GM18870 (cell line): ENCODE measurements around the gene ELP6.

Experiments used
- ATAC-seq: cut with Tn5 transposase; IDR thresholded peaks from one replicate; pipeline ENCODE4 v1.9.1; 2021; ENCODE audit warnings: moderate library complexity; ENCODE audit not compliant: unreplicated experiment

The ELP6 gene, protein sequence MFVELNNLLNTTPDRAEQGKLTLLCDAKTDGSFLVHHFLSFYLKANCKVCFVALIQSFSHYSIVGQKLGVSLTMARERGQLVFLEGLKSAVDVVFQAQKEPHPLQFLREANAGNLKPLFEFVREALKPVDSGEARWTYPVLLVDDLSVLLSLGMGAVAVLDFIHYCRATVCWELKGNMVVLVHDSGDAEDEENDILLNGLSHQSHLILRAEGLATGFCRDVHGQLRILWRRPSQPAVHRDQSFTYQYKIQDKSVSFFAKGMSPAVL

DNA sequence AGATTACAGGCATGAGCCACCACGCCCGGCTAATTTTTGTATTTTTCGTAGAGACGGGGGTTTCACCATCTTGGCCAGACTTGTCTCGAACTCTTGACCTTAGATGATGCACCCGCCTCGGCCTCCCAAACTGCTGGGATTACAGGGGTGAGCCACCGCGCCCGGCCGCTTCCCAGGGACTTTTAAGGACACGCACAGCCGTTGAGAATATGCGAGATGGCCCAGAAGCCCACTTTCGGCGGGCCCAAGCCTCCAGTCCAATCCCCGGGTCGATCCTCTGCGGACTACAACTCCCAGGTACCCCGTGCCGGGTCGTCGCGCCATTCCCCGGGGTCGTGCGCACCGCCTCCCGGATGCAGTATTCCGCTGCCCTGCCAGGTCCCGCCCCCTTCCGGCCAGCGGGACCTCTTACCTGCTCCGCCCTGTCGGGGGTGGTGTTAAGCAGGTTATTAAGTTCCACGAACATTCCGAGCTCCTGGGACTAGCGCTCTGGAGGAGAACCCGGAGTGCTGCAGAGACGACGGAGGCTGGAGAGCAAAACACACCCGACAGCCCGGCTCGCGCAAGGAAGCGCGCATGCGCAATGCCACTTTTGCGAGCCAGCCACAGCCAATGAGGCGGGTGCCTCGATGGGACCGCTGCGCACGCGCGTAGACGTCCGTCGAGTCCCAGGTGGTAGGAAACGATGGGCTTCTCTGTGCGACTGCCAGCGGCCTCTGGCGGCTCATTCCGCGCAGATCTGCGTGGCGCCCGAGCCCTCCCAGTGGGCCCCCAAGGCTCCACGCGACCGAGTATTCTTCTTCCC is at the start of gene ELP6:
ELP6 (minus strand) TSS at position 588 of the 805 bp plus-strand sequence; CDS start at position 466, 122 bp downstream.
- ATAC-seq, result peak; percentile 78

- no peak for ATAC-seq
Measured at GRCh38 chr3:47556351-47556750, 42.8 kb upstream of the ELP6 start.

GRCh38 chr3:47554335-47554734 is 40.8 kb upstream of the ELP6 start:
- no peak for ATAC-seq

GRCh38 chr3:47553407-47553806 is 39.9 kb upstream of the ELP6 start:
- ATAC-seq, result no peak

- no peak for ATAC-seq
Measured at GRCh38 chr3:47542471-47543173, 29.1 kb upstream of the ELP6 start.

DNA sequence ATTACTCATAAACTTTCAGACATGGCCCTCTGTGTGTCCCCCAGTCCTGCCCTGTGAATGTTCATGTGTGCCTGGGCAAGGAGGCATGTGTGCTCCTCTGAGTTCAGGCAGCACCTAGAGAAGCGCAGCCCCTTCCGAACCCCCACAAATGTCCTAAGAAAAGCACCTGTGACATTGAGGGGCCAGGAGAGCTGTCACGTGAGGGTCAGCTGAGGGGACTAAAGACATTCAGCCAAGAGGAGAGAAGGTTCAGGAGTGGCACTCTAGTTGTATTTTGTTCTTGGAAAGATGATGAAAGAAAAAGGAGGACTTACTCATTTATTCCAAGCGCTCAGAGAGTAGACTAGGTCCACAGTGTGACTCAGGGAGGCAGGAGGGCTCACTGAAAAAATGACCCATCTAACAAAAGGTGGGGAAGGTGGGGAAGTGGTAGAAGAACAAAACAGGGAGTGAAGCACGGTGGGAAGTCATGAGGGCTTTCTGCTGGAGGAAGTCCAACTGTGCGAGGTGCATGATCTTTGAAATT is 28.1 kb upstream of the ELP6 start:
- ATAC-seq, result no peak

DNA sequence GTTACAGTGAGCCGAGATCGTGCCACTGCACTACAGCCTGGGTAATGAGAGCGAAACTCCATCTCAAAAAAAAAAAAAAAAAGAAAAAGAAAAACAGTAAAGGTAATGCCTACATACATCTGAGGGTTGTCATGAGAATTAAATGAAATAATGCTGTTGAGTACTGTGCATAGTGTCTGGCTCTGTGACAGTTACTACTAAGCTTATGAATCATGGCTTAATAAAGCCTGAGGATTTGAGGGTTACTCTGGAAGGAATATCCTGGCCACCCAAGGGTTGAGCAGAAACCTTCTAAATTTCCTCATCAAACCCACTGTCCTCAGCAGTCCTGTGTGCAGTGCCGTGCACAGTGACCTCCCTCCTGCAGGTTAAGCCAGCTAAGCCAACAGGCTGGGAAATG is 26.8 kb upstream of the ELP6 start:
- ATAC-seq, result no peak

DNA sequence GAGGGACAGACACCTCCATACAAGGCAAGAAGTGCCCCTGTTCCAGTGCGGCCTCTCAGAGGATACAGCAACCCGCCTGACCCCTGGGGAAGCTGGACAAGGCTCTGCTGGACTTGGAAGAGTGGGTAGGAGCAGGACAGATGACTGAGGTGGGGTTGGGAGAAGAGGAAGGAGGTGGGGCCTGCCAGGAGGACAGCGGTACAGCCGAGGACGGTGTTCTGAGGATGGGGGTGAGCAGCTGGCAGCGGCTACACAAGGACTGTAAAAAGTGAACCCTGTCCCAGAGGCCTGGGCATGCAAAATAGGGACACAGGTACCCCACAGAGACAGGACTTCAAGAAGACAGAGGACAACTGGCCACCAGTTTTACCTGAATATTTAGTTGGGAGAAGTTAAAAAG is 23.5 kb upstream of the ELP6 start:
- no peak for ATAC-seq

DNA sequence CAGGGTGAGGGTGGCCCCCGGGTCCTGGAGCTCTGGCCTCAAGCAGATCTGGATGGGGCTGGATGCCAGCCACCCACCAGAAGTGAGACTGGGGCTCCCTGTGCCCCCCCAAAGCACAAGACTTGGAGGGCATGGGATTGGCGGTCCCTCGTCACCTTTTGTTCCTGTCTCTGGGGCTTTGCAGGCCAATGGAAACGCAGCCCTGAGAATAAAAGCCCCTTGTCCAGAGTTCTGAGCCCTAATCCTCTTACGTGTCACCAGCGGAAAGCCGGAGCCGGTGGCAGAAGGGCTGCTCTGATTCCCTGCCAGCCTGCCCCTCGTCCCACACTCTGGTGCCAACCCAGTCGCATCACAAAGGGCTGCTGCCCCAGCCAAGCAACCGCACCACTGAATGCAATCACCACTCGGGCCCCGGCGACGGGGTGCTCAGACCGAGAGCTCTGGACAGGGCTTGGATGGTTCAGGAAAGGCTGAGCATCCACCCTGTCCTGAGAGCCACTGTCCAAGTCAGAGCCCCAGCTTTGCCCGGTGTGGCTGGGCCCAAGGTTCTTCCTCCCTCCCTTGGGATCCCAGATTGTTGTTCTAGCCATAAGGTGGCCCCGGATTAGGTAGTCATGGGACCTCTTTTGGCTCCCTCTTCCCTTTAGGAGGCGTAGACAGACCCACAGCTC is 22.8 kb upstream of the ELP6 start:
- no peak for ATAC-seq

GRCh38 chr3:47533996-47534454 is 20.5 kb upstream of the ELP6 start:
- ATAC-seq, result no peak

GRCh38 chr3:47533481-47533880 is 20.0 kb upstream of the ELP6 start:
- ATAC-seq, result no peak

DNA sequence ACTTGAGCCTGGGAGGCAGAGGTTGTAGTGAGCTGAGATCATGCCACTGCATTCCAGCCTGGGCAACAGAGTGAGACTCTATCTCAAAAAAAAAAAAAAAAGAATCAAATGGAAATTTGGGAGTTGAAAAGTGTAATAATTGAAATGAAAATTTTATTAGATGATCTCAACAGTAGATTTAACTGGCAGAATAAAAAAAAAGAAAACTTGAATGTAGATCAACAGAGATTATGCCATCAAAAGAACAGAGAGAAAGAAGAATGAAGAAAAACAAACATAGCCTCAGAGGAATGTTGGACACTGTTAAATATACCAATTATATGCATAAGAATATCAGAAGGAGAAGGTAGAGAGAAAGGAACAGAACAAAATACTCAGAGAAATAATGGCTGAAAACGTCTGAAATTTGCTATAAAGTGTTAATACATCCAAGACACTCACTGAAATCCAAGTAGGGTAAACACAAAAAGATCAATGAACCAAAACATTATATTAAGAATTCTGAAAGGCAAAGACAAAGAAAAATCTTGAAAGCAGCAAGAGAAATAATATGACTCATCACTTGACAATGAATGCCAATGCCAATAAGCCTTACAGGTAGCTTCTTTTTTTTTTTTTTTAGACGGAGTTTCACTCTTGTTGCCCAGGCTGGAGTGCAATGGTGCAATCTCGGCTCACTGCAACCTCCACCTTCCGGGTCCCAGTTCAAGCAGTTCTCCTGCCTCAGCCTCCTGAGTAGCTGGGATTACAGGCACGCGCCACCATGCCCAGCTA is 14.6 kb upstream of the ELP6 start:
- no peak for ATAC-seq

DNA sequence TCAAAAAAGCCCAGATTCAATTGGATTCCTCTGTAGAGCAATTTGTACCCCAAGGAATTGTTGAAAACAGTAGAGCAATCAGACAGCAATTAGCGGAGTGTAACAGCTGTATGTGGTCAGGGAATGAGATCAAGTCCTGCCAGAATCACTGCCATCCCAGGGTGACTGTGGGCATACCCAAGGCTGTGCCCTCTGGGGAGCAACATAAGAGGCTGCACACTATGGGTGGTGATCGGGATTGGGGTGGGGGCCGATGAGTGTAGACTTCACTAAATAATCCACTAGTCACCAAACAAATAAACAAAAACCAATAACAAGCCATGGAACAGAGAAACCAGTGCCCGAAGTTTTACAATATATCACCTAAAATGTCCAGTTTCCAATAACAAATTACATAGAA is 12.1 kb upstream of the ELP6 start:
- no peak for ATAC-seq

- no peak for ATAC-seq
Measured at GRCh38 chr3:47523310-47524073, 10.0 kb upstream of the ELP6 start.

GRCh38 chr3:47522082-47522987 is 8.8 kb upstream of the ELP6 start:
- ATAC-seq, result no peak

- ATAC-seq, result no peak
Measured at GRCh38 chr3:47520756-47521155, 7.2 kb upstream of the ELP6 start.

- no peak for ATAC-seq
Measured at GRCh38 chr3:47517937-47518336, 4.4 kb upstream of the ELP6 start.

DNA sequence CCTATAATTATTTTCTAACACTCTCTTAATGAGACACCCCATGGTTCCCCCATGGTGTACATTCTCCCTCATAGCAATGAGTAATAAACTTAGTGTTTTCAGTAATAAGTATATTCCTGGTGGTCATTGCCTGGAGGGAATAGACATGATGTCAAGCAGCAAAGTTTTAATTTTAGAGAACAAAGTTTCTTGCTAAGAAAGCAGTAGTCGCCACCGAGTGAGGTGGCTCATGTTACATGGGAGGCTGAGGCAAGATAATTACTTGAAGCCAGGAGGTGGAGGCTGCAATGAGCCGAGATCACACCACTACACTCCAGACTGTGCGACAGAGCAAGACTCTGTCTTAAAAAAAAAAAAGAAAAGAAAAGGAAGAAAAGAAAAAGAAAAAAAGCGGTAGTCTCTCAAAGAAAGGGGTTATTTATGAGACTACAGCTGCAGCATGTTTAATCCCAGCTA is 2.4 kb upstream of the ELP6 start:
- no peak for ATAC-seq
